Subcutaneous abdominal adipose tissue (tissue), 5 donors: ENCODE data around the gene CLPSL1.

ENCODE experiments used
- H3K27ac ChIP-seq: one replicate; pipeline ENCODE4 v1.7.0; 2013; ENCODE audit warnings: low read depth, mild to moderate bottlenecking, inconsistent platforms, low read length, moderate library complexity
- H3K27me3 ChIP-seq, 5 donors: one replicate each; pipeline ENCODE4 v1.7.0; 2013; ENCODE audit warnings: low read length in 5 of 5, inconsistent platforms in 1 of 5; ENCODE audit not compliant: control insufficient read depth in 5 of 5, insufficient read depth in 4 of 5
- H3K36me3 ChIP-seq, 5 donors: one replicate each; pipeline ENCODE4 v1.7.0; 2013; ENCODE audit warnings: low read length in 5 of 5; ENCODE audit not compliant: control insufficient read depth in 5 of 5, insufficient read depth in 5 of 5
- H3K4me1 ChIP-seq, 5 donors: one replicate each; pipeline ENCODE4 v1.7.0; 2013; ENCODE audit warnings: low read length in 5 of 5, mild to moderate bottlenecking in 3 of 5, moderate library complexity in 1 of 5; ENCODE audit not compliant: control insufficient read depth in 5 of 5, insufficient read depth in 5 of 5
- H3K4me3 ChIP-seq, 5 donors: one replicate each; pipeline ENCODE4 v1.7.0; 2013; ENCODE audit warnings: low read length in 5 of 5, low read depth in 1 of 5
- H3K9ac ChIP-seq, 5 donors: one replicate each; pipeline ENCODE4 v1.7.0; 2013; ENCODE audit warnings: low read length in 5 of 5, mild to moderate bottlenecking in 4 of 5, moderate library complexity in 3 of 5
- H3K9me3 ChIP-seq, 5 donors: one replicate each; pipeline ENCODE4 v1.7.0; 2013; ENCODE audit warnings: low read length in 5 of 5; ENCODE audit not compliant: control insufficient read depth in 5 of 5
- donor health status: healthy.
- donor health status: healthy.
- donor health status: healthy.
- donor health status: healthy.
- donor health status: healthy.

Gene CLPSL1

GRCh38 chr6:35755278-35755924, 25.4 kb upstream of the CLPSL1 start:
- no peaks in the 10 kb centered on the region for H3K36me3 ChIP-seq
- no peaks in the 10 kb centered on the region for H3K4me1 ChIP-seq
- H3K27me3 ChIP-seq = peaks cover 0 to 9% (median 5%) of the 10 kb centered on the region in 5 donors
- no peaks in the 10 kb centered on the region for H3K9me3 ChIP-seq
- no peak overlapping the region for H3K9ac ChIP-seq
- no peak overlapping the region for H3K4me3 ChIP-seq
- no peak overlapping the region for H3K27ac ChIP-seq

DNA sequence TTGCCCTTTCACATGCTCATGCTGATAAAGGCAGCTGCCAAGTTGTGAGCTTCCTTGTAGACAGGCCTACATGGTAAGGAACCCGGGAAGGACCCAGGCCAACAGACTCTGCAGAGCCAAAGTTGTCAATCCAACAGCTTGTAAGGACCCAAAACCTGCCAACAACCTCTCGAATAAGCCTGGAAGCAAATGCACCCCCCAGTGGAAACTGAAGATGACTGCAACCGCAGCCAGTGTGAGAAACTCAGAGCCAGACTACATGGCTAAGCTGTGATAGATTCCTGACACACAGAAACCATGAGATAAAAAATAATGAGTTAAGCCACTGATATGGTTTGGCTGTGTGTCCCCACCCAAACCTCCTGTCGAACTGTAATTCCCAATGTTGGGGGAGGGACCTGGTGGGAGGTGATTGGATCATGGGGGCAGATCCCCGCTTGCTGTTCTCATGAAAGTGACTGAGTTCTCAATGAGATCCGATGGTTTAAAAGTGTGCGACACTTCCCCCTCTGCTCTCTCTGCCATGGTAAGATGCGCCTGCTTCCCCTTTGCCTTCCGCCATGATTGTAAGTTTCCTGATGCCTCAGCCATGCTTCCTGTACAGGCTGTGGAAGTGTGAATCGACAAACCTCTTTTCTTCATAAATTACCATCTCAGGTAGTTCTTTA, 23.2 kb upstream of the CLPSL1 start:
- Histone ChIP-seq H3K9ac (no peak overlapping the region), H3K4me1 (no peaks in the 10 kb centered on the region), H3K27me3 (peaks cover 0 to 13% (median 8%) of the 10 kb centered on the region in 5 donors), H3K4me3 (no peak overlapping the region), H3K27ac (no peak overlapping the region), H3K9me3 (no peaks in the 10 kb centered on the region), H3K36me3 (no peaks in the 10 kb centered on the region)

DNA sequence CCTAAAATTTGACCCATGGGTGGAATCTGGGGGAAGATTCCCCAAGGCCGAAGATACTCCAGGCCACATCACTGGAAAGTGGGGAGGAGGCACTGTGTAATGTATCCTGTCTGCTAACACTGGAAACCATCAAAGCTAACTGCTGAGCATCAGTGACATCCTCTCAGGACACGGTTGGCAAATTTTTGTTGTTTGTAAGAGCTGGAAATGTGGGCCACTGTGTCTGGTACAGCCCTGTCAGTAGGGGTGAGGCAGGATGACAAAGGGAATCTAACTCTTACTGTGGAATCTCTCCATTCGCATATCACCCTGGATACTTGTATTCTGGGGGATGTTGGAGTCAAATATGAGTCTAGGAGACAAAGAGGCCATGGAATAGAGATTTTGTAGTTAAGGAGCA, 21.4 kb upstream of the CLPSL1 start:
- Histone ChIP-seq H3K27ac (no peak overlapping the region), H3K9ac (no peak overlapping the region), H3K27me3 (peaks cover 2 to 27% (median 20%) of the 10 kb centered on the region in 5 donors), H3K4me3 (no peak overlapping the region), H3K9me3 (no peaks in the 10 kb centered on the region), H3K36me3 (no peaks in the 10 kb centered on the region), H3K4me1 (no peaks in the 10 kb centered on the region)

- Histone ChIP-seq H3K27ac (no peak overlapping the region), H3K9ac (no peak overlapping the region), H3K9me3 (no peaks in the 10 kb centered on the region), H3K27me3 (peaks cover 2 to 20% (median 13%) of the 10 kb centered on the region in 5 donors), H3K4me1 (no peaks in the 10 kb centered on the region), H3K36me3 (no peaks in the 10 kb centered on the region), H3K4me3 (no peak overlapping the region)
These were observed 15.1 kb upstream of the CLPSL1 start for GRCh38 chr6:35765739-35766138.

GRCh38 chr6:35769211-35769610, 11.6 kb upstream of the CLPSL1 start:
- H3K27ac ChIP-seq = no peak overlapping the region
- no peak overlapping the region for H3K9ac ChIP-seq
- H3K36me3 ChIP-seq = no peaks in the 10 kb centered on the region
- no peak overlapping the region for H3K4me3 ChIP-seq
- H3K27me3 ChIP-seq = peaks cover under 1 to 17% (median 16%) of the 10 kb centered on the region in 5 donors
- H3K9me3 ChIP-seq = no peaks in the 10 kb centered on the region
- H3K4me1 ChIP-seq = no peaks in the 10 kb centered on the region

DNA sequence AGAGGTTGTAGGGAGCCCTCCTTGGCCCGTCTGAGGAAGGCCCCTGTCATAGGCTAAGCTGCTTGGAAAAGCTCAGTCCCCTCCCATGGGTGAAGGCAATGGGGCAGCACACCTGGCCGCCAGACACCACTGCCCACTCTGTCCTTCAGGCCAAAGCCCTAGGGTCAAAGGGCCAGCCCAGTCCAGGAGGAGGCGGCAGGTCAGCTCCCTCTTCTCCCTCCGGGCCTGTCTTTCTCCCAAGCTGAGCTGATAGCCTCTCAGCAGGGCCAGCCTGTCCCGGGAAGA, 9.5 kb upstream of the CLPSL1 start:
- Histone ChIP-seq H3K9ac (no peak overlapping the region), H3K4me1 (peaks cover 0 to 3% (median 3%) of the 10 kb centered on the region in 5 donors), H3K4me3 (no peak overlapping the region), H3K9me3 (no peaks in the 10 kb centered on the region), H3K27ac (no peak overlapping the region), H3K27me3 (peaks cover 0 to 24% (median 14%) of the 10 kb centered on the region in 5 donors), H3K36me3 (no peaks in the 10 kb centered on the region)

DNA sequence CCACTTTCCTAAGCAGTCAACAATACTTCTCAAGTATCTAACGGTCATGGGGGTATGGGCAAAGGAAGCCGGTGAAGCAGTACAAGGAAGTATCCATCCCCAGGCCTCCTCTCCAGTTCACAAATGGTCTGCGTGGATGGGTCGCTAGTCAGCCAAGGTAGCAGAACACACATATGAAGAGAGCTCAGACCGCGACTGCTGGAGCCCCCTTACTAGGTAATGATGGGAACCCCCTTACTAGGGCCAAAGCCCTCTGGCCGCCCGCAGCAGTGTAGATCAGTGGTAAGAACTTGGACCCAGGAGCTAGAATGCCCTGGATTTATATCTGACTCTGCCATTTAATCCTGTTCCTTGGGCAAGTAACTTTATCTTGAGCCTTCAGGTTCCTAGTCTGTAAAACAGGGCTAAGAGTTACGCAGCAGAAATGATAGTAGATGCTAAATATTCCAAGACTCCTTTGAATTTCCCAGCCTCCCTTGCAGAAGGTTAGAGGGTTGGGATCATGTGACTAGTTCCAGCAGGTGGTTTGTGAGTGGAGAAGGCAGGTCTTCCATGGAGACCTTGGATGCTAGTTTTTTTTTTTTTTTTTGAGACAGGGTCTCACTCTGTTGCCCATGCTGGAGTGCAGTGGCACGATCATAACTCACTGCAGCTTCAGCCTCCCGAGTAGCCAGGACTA, 6.6 kb upstream of the CLPSL1 start:
- H3K27me3 ChIP-seq = peaks cover 3 to 34% (median 19%) of the 10 kb centered on the region in 5 donors
- no peaks in the 10 kb centered on the region for H3K36me3 ChIP-seq
- H3K9ac ChIP-seq = no peak overlapping the region
- H3K4me3 ChIP-seq = no peak overlapping the region
- no peak overlapping the region for H3K27ac ChIP-seq
- no peaks in the 10 kb centered on the region for H3K9me3 ChIP-seq
- H3K4me1 ChIP-seq = peaks cover 0 to 10% (median 7%) of the 10 kb centered on the region in 5 donors

GRCh38 chr6:35775031-35775430, 5.8 kb upstream of the CLPSL1 start:
- no peak overlapping the region for H3K9ac ChIP-seq
- peaks cover 3 to 34% (median 19%) of the 10 kb centered on the region in 5 donors for H3K27me3 ChIP-seq
- no peak overlapping the region for H3K4me3 ChIP-seq
- no peaks in the 10 kb centered on the region for H3K9me3 ChIP-seq
- no peaks in the 10 kb centered on the region for H3K36me3 ChIP-seq
- H3K27ac ChIP-seq = no peak overlapping the region
- peaks cover 0 to 10% (median 7%) of the 10 kb centered on the region in 5 donors for H3K4me1 ChIP-seq

- H3K4me3 ChIP-seq = peak within 1 kb of the TSS in 4 of 5 donors; percentile 2 to 53 (median 46)
- no peak within 1 kb of the TSS for H3K9ac ChIP-seq
- H3K27me3 ChIP-seq = peaks cover 3 to 29% (median 19%) of the 10 kb centered on the region in 5 donors
- no peaks in the 10 kb centered on the region for H3K9me3 ChIP-seq
- no peaks in the 10 kb centered on the region for H3K36me3 ChIP-seq
- no peak within 1 kb of the TSS for H3K27ac ChIP-seq
- H3K4me1 ChIP-seq = peaks cover 0 to 10% (median 7%) of the 10 kb centered on the region in 5 donors
These were observed 4.2 kb upstream of the CLPSL1 start, which contains the start of gene CLPSL2 for GRCh38 chr6:35776364-35777215. Gene CLPSL2 (plus strand): TSS chr6:35776598. CDS start chr6:35776619, 21 bp downstream.
